Measurements from ENCODE around the gene EHBP1.
"Not testable (repeated sequence)": the region's sequence is repeated elsewhere in the genome, so short reads cannot be mapped to it uniquely, and the experiment has no call there.

The EHBP1 gene

GRCh38 chr2:63064197-63064596 lies 358.7 kb downstream of the EHBP1 start:
- no peak for DNase-seq (ENCODE audit: low read depth in 2 of 2)
- TF ChIP-seq CTCF (IDR thresholded peaks at IDR 0.05; ENCODE audit: low read depth, low read length): no peak

GRCh38 chr2:63064661-63065060 lies 359.1 kb downstream of the EHBP1 start:
- DNase-seq (ENCODE audit: low read depth in 2 of 2): no peak
- no peak for TF ChIP-seq CTCF (IDR thresholded peaks at IDR 0.05; ENCODE audit: low read depth, low read length)

More at GRCh38 chr2:63064197-63064596, 358.7 kb downstream of the EHBP1 start:
- H3K4me3 ChIP-seq (replicated peaks in 1 of 2; ENCODE audit: low read depth in 2 of 2, low read length in 2 of 2): no peak overlapping the region

GRCh38 chr2:63066265-63066664 lies 360.8 kb downstream of the EHBP1 start:
- H3K4me3 ChIP-seq (replicated peaks in 1 of 2; ENCODE audit: low read depth in 2 of 2, low read length in 2 of 2): no peak overlapping the region
- no peak for DNase-seq (ENCODE audit: low read depth in 2 of 2)
- TF ChIP-seq CTCF (IDR thresholded peaks at IDR 0.05; ENCODE audit: low read depth, low read length): no peak

More at GRCh38 chr2:63064661-63065060, 359.1 kb downstream of the EHBP1 start:
- H3K4me3 ChIP-seq (replicated peaks in 1 of 2; ENCODE audit: low read depth in 2 of 2, low read length in 2 of 2): no peak overlapping the region

DNA sequence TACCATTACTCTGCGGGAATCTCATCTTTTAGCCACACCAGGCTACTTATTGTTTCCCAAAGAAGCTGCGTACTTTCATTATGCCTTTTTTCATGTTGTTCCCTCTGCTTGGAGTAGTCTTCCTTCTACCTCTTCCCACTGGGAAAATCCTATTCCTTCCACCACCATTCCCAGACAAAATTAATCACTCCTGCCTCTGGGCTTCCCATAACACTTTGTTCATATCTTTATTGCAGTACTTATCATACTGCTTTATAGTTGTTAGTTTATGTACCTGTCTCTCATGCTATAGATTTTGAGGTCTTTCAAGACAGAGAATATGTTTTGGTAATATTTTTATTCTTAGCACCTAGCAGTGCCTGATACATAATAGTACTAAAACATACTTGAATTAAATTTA lies 361.3 kb downstream of the EHBP1 start:
- no peak overlapping the region for H3K4me3 ChIP-seq (replicated peaks in 1 of 2; ENCODE audit: low read depth in 2 of 2, low read length in 2 of 2)
- no peak for DNase-seq (ENCODE audit: low read depth in 2 of 2)
- TF ChIP-seq CTCF (IDR thresholded peaks at IDR 0.05; ENCODE audit: low read depth, low read length): no peak

DNA sequence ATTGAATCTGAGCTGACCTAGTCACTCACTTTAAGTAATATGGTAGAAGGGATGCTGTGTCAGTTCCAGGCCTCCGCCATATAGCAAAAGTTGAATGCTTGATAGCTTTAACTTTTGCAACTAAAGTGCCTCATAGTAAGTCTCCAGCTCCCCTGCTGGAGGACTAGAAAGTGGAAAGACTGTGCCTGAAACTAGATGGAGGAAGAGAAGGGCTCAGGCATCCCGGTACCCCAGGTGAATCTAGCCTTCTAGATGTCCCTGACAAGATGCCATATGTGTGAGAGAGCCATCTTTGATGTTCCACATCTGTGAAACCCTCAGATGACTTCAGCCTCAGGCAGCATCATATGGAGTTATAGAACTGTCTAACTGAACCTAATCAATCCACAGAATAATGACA lies 366.2 kb downstream of the EHBP1 start:
- DNase-seq (ENCODE audit: low read depth in 2 of 2): no peak
- H3K4me3 ChIP-seq (replicated peaks in 1 of 2; ENCODE audit: low read depth in 2 of 2, low read length in 2 of 2): no peak overlapping the region
- no peak for TF ChIP-seq CTCF (IDR thresholded peaks at IDR 0.05; ENCODE audit: low read depth, low read length)

DNA sequence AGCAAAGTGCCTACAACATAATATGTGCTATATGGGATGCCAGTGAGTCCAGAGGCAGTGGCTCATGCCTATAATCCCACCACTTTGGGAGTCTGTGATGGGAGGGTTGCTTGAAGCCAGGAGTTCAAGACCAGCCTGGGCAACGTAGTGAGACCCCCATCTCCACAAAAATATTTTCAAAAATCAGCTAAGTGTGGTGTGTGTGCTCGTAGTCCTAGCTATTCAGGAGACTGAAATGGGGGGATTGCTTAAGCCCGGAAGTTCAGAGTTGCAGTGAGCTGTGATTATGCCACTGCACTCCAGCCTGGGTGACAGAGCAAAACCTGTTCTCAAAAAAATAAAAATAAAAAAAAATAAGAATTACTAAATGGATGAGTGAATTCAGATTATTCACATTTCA lies 368.5 kb downstream of the EHBP1 start:
- no peak overlapping the region for H3K4me3 ChIP-seq (replicated peaks in 1 of 2; ENCODE audit: low read depth in 2 of 2, low read length in 2 of 2)
- no peak for DNase-seq (ENCODE audit: low read depth in 2 of 2)
- TF ChIP-seq CTCF (IDR thresholded peaks at IDR 0.05; ENCODE audit: low read depth, low read length): no peak

- H3K4me3 ChIP-seq (replicated peaks in 1 of 2; ENCODE audit: low read depth in 2 of 2, low read length in 2 of 2); DNase-seq (ENCODE audit: low read depth in 2 of 2): not testable (repeated sequence)
Observed at GRCh38 chr2:63074399-63074798, 368.9 kb downstream of the EHBP1 start.

All from cardiac fibroblast (primary cell).